ENCODE measurements around the gene TMEM62. TPM values are rescaled to one million over a fixed set of nuclear protein-coding genes. Genes with fewer than 3 reads are reported as not detected.

Gene TMEM62
- total and polyA plus RNA-seq, 9 of the 15 experiments (the other 6 are each of a cell fraction or from before 2014, with no cell fraction given) = 4.4 to 16.6 (median 11.1) TPM

DNA sequence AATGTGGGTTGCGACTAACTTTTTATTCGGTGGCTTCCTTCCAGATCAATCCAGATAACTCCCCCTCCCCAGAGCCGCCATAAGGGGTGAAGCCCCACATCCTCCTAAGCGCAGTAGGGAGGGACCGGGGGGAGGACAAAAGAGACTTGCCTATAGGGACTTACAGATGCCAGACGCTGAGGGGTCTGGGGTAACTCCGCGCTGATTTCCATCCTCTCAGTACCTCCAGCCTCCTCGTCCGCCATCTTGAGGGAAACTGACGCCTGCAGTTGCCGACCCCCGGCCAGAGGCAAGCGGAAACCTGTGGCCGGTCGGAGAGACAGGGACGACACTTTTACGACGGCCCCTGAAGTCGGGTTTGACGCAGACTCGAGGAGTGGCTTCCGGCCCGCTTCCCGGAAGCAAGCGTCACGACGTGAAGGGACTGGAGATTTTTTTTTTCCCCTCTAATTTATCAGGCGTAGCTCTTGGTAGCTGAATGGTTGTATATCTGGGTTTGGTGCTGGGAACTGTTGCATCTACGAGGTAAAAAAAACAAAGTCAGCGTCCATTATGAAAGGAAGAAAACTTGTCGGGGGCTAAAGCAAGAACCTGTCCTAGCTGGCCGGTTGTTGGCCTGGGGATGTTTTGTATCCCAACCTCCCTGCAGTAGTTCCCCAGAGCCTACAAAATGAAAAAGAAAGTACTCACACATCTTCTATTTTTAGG lies 27.5 kb upstream of the TMEM62 start, which contains the start of gene UBR1 (continued):
- TF ChIP-seq ZNF699 (CRISPR knock-in tag; IDR thresholded peaks at IDR 0.05; ENCODE audit: insufficient replicate concordance) = no peak
- TF ChIP-seq NEUROD1 (IDR thresholded peaks at IDR 0.05; ENCODE audit: borderline replicate concordance, low read depth, low read length, partially characterized antibody) = peak; percentile 46
- TF ChIP-seq, protein P1, sequence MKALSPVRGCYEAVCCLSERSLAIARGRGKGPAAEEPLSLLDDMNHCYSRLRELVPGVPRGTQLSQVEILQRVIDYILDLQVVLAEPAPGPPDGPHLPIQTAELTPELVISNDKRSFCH (CRISPR knock-in tag; IDR thresholded peaks at IDR 0.05) = no peak
- TF ChIP-seq, protein P1 (tag; IDR thresholded peaks at IDR 0.05) = no peak
- no peak; the same call in none of the 2 replicates for TF ChIP-seq SP1 (CRISPR knock-in tag; IDR thresholded peaks at IDR 0.05)
- no peak for TF ChIP-seq MECOM (CRISPR knock-in tag; IDR thresholded peaks at IDR 0.05)
- TF ChIP-seq RFX1 (IDR thresholded peaks at IDR 0.05) = no peak
- no peak for TF ChIP-seq ZNF165 (CRISPR knock-in tag; IDR thresholded peaks at IDR 0.05; ENCODE audit: borderline replicate concordance)
- no peak for TF ChIP-seq RFX5 (IDR thresholded peaks at IDR 0.05; ENCODE audit: low read depth, low read length)
- TF ChIP-seq MYNN (IDR thresholded peaks at IDR 0.05) = no peak
- no peak for TF ChIP-seq MYNN (CRISPR knock-in tag; IDR thresholded peaks at IDR 0.05)
- no peak for TF ChIP-seq BDP1 (IDR thresholded peaks at IDR 0.05; ENCODE audit: insufficient read depth, insufficient read length)
- 0 out of 2 replicates have a peak, but pooled peaks have one; percentile 21 for TF ChIP-seq SOX6 (IDR thresholded peaks at IDR 0.05)
- no peak for TF ChIP-seq MTA2 (IDR thresholded peaks at IDR 0.05; ENCODE audit: low read depth)
- TF ChIP-seq, protein P2, sequence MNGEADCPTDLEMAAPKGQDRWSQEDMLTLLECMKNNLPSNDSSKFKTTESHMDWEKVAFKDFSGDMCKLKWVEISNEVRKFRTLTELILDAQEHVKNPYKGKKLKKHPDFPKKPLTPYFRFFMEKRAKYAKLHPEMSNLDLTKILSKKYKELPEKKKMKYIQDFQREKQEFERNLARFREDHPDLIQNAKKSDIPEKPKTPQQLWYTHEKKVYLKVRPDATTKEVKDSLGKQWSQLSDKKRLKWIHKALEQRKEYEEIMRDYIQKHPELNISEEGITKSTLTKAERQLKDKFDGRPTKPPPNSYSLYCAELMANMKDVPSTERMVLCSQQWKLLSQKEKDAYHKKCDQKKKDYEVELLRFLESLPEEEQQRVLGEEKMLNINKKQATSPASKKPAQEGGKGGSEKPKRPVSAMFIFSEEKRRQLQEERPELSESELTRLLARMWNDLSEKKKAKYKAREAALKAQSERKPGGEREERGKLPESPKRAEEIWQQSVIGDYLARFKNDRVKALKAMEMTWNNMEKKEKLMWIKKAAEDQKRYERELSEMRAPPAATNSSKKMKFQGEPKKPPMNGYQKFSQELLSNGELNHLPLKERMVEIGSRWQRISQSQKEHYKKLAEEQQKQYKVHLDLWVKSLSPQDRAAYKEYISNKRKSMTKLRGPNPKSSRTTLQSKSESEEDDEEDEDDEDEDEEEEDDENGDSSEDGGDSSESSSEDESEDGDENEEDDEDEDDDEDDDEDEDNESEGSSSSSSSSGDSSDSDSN (IDR thresholded peaks at IDR 0.05; ENCODE audit: borderline replicate concordance in 1 of 2, low read depth in 2 of 2, low read length in 2 of 2) = 0 out of 4 replicates have a peak, but pooled peaks of 1 of the 2 experiments have one; percentile 44
- no peak for TF ChIP-seq HMGN3 (IDR thresholded peaks at IDR 0.05; ENCODE audit: borderline replicate concordance, extremely low read depth, insufficient read length, low read depth, low read length)
- TF ChIP-seq, protein P3, sequence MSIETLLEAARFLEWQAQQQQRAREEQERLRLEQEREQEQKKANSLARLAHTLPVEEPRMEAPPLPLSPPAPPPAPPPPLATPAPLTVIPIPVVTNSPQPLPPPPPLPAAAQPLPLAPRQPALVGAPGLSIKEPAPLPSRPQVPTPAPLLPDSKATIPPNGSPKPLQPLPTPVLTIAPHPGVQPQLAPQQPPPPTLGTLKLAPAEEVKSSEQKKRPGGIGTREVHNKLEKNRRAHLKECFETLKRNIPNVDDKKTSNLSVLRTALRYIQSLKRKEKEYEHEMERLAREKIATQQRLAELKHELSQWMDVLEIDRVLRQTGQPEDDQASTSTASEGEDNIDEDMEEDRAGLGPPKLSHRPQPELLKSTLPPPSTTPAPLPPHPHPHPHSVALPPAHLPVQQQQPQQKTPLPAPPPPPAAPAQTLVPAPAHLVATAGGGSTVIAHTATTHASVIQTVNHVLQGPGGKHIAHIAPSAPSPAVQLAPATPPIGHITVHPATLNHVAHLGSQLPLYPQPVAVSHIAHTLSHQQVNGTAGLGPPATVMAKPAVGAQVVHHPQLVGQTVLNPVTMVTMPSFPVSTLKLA (conservative IDR thresholded peaks at IDR 0.05) = peak; percentile 57 to 58; a peak in 3 of 4 replicates
- TF ChIP-seq, protein P4, sequence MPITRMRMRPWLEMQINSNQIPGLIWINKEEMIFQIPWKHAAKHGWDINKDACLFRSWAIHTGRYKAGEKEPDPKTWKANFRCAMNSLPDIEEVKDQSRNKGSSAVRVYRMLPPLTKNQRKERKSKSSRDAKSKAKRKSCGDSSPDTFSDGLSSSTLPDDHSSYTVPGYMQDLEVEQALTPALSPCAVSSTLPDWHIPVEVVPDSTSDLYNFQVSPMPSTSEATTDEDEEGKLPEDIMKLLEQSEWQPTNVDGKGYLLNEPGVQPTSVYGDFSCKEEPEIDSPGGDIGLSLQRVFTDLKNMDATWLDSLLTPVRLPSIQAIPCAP (CRISPR knock-in tag; IDR thresholded peaks at IDR 0.05; ENCODE audit: borderline replicate concordance) = no peak
- TF ChIP-seq YBX1 (IDR thresholded peaks at IDR 0.05) = no peak
- TF ChIP-seq WHSC1 (IDR thresholded peaks at IDR 0.05; ENCODE audit: low read length) = no peak
- TF ChIP-seq TFAM (CRISPR knock-in tag; conservative IDR thresholded peaks at IDR 0.05) = no peak
- TF ChIP-seq RNF2 (IDR thresholded peaks at IDR 0.05) = no peak
- TF ChIP-seq ZNF431 (CRISPR knock-in tag; IDR thresholded peaks at IDR 0.05) = no peak
- no peak for TF ChIP-seq KLF1 (tag; IDR thresholded peaks at IDR 0.05)
- no peak for TF ChIP-seq CREBBP (IDR thresholded peaks at IDR 0.05; ENCODE audit: low read depth, low read length)
- no peak for TF ChIP-seq CEBPB (tag; IDR thresholded peaks at IDR 0.05)
- TF ChIP-seq MCM3 (IDR thresholded peaks at IDR 0.05) = no peak

Data from K562 (cell line).